PC-3 (cell line): ENCODE measurements around the gene RTP5. TPM values are rescaled to one million over a fixed set of nuclear protein-coding genes. Genes with fewer than 3 reads are reported as not detected.
"Not testable (repeated sequence)": the region's sequence is repeated elsewhere in the genome, so short reads cannot be mapped to it uniquely, and the experiment has no call there.

Source experiments
- ATAC-seq: fragments of 200-7000 bp; cut with Tn5 transposase; 2 replicates; pipeline ENCODE4 v1.9.1; 2020; ENCODE audit warnings: mild to moderate bottlenecking, moderate library complexity
- BruUV-seq: library from RNA; stranded (reverse); fragments of 400-500 nt; replicated peaks from 2 replicates; lab custom pipeline; 2021; lab: Mats Ljungman, UMichigan
- CTCF ChIA-PET: fragments of 300-600 bp; sonication (Branson Sonifier 250); formaldehyde crosslinking; loops from one replicate; lab custom pipeline; 2022; ENCODE audit warnings: antibody characterized with exemption; lab: Charles Lee
- POLR2A ChIA-PET: fragments of 300-600 bp; sonication (Branson Sonifier 250); formaldehyde crosslinking; loops from one replicate; lab custom pipeline; 2022; ENCODE audit warnings: antibody characterized with exemption; ENCODE audit not compliant: unreplicated experiment; lab: Charles Lee
- DNase-seq: peaks from one replicate; pipeline ENCODE4 v3.0.0-alpha.2; 2015
- H2AFZ ChIP-seq: fragments of 300-600 bp; sonication (generic); 2 replicates; pipeline ENCODE4 v1.6.0; 2016; ENCODE audit warnings: antibody characterized with exemption, low read length
- H3F3A ChIP-seq: fragments of 300-600 bp; sonication (generic); one replicate; pipeline ENCODE4 v1.6.0; 2017; ENCODE audit warnings: antibody characterized with exemption, low read length, control low read depth, mild to moderate bottlenecking; ENCODE audit not compliant: unreplicated experiment
- H3K27ac ChIP-seq: fragments of 300-600 bp; sonication (generic); 2 replicates; pipeline ENCODE4 v1.5.1; 2016; ENCODE audit warnings: mild to moderate bottlenecking, low read length
- H3K27me3 ChIP-seq: fragments of 300-600 bp; sonication (generic); 2 replicates; pipeline ENCODE4 v1.6.1; 2016; ENCODE audit warnings: low read length, mixed read lengths
- H3K36me3 ChIP-seq: fragments of 300-600 bp; sonication (generic); 2 replicates; pipeline ENCODE4 v1.6.1; 2016; ENCODE audit warnings: low read depth, mixed run types, low read length, mixed read lengths
- H3K4me1 ChIP-seq: fragments of 300-600 bp; sonication (generic); 2 replicates; pipeline ENCODE4 v1.5.1; 2016; ENCODE audit warnings: low read length; ENCODE audit not compliant: insufficient read depth
- H3K4me2 ChIP-seq: fragments of 300-600 bp; sonication (generic); 2 replicates; pipeline ENCODE4 v1.6.0; 2016; ENCODE audit warnings: low read length
- H3K4me3 ChIP-seq: fragments of 300-600 bp; sonication (generic); 2 replicates; pipeline ENCODE4 v1.5.1; 2016; ENCODE audit warnings: mild to moderate bottlenecking, low read length, mixed read lengths
- H3K79me2 ChIP-seq: fragments of 300-600 bp; sonication (generic); 2 replicates; pipeline ENCODE4 v1.6.1; 2017; ENCODE audit warnings: low read length, mixed read lengths
- H3K9ac ChIP-seq: fragments of 300-600 bp; sonication (generic); 2 replicates; pipeline ENCODE4 v1.6.0; 2016; ENCODE audit warnings: mild to moderate bottlenecking, low read length
- H3K9me2 ChIP-seq: fragments of 300-600 bp; sonication (generic); replicated peaks from 2 replicates; pipeline ENCODE4 v1.6.1; 2016; ENCODE audit warnings: mixed run types, low read length, mixed read lengths
- H3K9me3 ChIP-seq: fragments of 300-600 bp; sonication (generic); 2 replicates; pipeline ENCODE4 v1.6.1; 2016; ENCODE audit warnings: low read length, mixed read lengths
- H4K20me1 ChIP-seq: fragments of 300-600 bp; sonication (generic); 2 replicates; pipeline ENCODE4 v1.6.1; 2016; ENCODE audit warnings: low read length, mixed read lengths
- EZH2 ChIP-seq: fragments of 300-600 bp; sonication (generic); IDR thresholded peaks from one replicate; pipeline ENCODE4 v1.6.1; 2017; ENCODE audit warnings: antibody characterized with exemption, mild to moderate bottlenecking, low read length; ENCODE audit not compliant: unreplicated experiment
- EZH2phosphoT487 ChIP-seq: fragments of 300-600 bp; sonication (generic); IDR thresholded peaks from 2 replicates; pipeline ENCODE4 v1.6.1; 2018; ENCODE audit warnings: mild to moderate bottlenecking, antibody characterized with exemption, low read length, borderline replicate concordance
- intact Hi-C: fragments of 100-400 bp; cut with micrococcal nuclease; formaldehyde crosslinking; loops from 2 replicates; pipeline ENCODE4 v1.9.0; 2023
- total RNA-seq: library from RNA; depleted of rRNA; stranded (reverse); fragments of >200 nt; gene quantifications from 2 replicates; pipeline ENCODE4 v1.2.3, GENCODE V29; 2014; rRNA removed
- TF ChIP-seq, protein P1 (sequence below): fragments of 300-600 bp; sonication (generic); conservative IDR thresholded peaks from 2 replicates; pipeline ENCODE4 v1.5.1; 2017; ENCODE audit warnings: antibody characterized with exemption, low read depth, mild to moderate bottlenecking, low read length

Gene RTP5
- total RNA-seq, 1 experiment from 2014 or later = not detected

DNA sequence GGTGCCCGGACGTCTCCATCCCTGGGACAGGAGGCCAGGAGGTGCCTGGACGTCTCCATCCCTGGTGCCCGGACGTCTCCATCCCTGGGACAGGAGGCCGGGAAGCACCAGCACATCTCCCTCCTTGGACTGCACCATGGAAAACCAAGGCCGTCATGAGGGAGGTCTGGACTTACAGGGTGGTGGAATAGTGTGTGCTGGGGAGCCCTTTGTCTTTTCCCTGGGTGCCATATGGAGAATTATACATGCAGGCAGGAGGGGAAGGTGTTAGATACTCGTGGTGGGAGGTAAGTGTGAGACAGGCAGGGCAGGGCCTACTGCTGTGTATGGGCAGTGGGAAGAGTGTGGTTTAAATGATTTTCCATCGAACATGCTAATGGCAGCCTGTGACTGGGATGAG lies 52.9 kb downstream of the RTP5 start:
- Histone ChIP-seq H4K20me1 (no peaks in the 10 kb centered on the region), H3K9me3 (no peaks in the 10 kb centered on the region), H3K4me3 (no peak overlapping the region), H3K36me3 (no peaks in the 10 kb centered on the region), H3K4me1 (no peaks in the 10 kb centered on the region), H3K27me3 (no peaks in the 10 kb centered on the region), H3K9me2 (no peaks in the 10 kb centered on the region), H2AFZ (no peak overlapping the region), H3K27ac (no peak overlapping the region), H3K9ac (no peak overlapping the region), H3K79me2 (no peaks in the 10 kb centered on the region), H3F3A (no peaks in the 10 kb centered on the region), H3K4me2 (no peak overlapping the region)
- no peak for ATAC-seq
- TF ChIP-seq EZH2phosphoT487 = no peak
- no peak for TF ChIP-seq EZH2
- TF ChIP-seq, protein P1, sequence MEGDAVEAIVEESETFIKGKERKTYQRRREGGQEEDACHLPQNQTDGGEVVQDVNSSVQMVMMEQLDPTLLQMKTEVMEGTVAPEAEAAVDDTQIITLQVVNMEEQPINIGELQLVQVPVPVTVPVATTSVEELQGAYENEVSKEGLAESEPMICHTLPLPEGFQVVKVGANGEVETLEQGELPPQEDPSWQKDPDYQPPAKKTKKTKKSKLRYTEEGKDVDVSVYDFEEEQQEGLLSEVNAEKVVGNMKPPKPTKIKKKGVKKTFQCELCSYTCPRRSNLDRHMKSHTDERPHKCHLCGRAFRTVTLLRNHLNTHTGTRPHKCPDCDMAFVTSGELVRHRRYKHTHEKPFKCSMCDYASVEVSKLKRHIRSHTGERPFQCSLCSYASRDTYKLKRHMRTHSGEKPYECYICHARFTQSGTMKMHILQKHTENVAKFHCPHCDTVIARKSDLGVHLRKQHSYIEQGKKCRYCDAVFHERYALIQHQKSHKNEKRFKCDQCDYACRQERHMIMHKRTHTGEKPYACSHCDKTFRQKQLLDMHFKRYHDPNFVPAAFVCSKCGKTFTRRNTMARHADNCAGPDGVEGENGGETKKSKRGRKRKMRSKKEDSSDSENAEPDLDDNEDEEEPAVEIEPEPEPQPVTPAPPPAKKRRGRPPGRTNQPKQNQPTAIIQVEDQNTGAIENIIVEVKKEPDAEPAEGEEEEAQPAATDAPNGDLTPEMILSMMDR = no peak
- intact Hi-C loops = no loop called here
- CTCF ChIA-PET = no interaction called here
- no TSS peak for BruUV-seq
- DNase-seq = no peak
- POLR2A ChIA-PET = no interaction called here

GRCh38 chr2:241922816-241923601 lies 53.5 kb downstream of the RTP5 start:
- H3K9me2 ChIP-seq, H3K4me3 ChIP-seq, H3K79me2 ChIP-seq, H3K27ac ChIP-seq, H3K9ac ChIP-seq, H3K27me3 ChIP-seq, POLR2A ChIA-PET, ATAC-seq, H3K9me3 ChIP-seq, CTCF ChIA-PET, H3F3A ChIP-seq, H2AFZ ChIP-seq, H3K4me2 ChIP-seq, H3K4me1 ChIP-seq, BruUV-seq, H3K36me3 ChIP-seq, DNase-seq, H4K20me1 ChIP-seq, intact Hi-C loops: not testable (repeated sequence)

Other genes starting within 250 kb of the RTP5 start
- 75.1 and 102 TPM in 2 replicates for gene THAP4, start 232.6 kb upstream of the RTP5 start, total RNA-seq
- gene ATG4B, start 232.0 kb upstream of the RTP5 start, total RNA-seq = 83.0 and 88.6 TPM in 2 replicates
- 130 and 155 TPM in 2 replicates for gene DTYMK, start 182.9 kb upstream of the RTP5 start, total RNA-seq
- 30.2 and 32.1 TPM in 2 replicates for gene ING5, start 167.7 kb upstream of the RTP5 start, total RNA-seq
- gene D2HGDH, start 135.1 kb upstream of the RTP5 start, total RNA-seq = 28.5 and 51.2 TPM in 2 replicates
- not detected in 2 replicates for gene GAL3ST2, start 92.9 kb upstream of the RTP5 start, total RNA-seq
- gene NEU4, start 60.5 kb upstream of the RTP5 start, total RNA-seq = not detected in 2 replicates
- not detected in 2 replicates for gene PDCD1, start 10.8 kb upstream of the RTP5 start, total RNA-seq